NK-92 treated with Interleukin-12 subunit alpha and Interleukin-12 subunit beta, amount 100 ng/mL, for 24 hours (cell line): Measurements from ENCODE around the gene RAB11A.

Experiments used
- DNase-seq: peaks from one replicate; lab custom pipeline; 2025; lab: John Stamatoyannopoulos, UW

The RAB11A gene

GRCh38 chr15:65885668-65886218 lies 16.5 kb downstream of the RAB11A start:
- no peak for DNase-seq

- no peak for DNase-seq
These were observed 18.3 kb downstream of the RAB11A start for GRCh38 chr15:65887565-65887964.

- DNase-seq: no peak
These were observed 19.7 kb downstream of the RAB11A start for GRCh38 chr15:65888981-65889380.

- DNase-seq: no peak
These were observed 23.8 kb downstream of the RAB11A start for GRCh38 chr15:65893060-65893459.

GRCh38 chr15:65896236-65896635 lies 26.9 kb downstream of the RAB11A start:
- no peak for DNase-seq

GRCh38 chr15:65900488-65900887 lies 31.2 kb downstream of the RAB11A start:
- no peak for DNase-seq

GRCh38 chr15:65901336-65901735 lies 32.0 kb downstream of the RAB11A start:
- no peak for DNase-seq

GRCh38 chr15:65901836-65902235 lies 32.5 kb downstream of the RAB11A start:
- no peak for DNase-seq

GRCh38 chr15:65902373-65902772 lies 33.1 kb downstream of the RAB11A start:
- no peak for DNase-seq

- DNase-seq: no peak
These were observed 34.2 kb downstream of the RAB11A start for GRCh38 chr15:65903296-65904073.

GRCh38 chr15:65904301-65904700 lies 35.0 kb downstream of the RAB11A start:
- no peak for DNase-seq

- no peak for DNase-seq
These were observed 37.1 kb downstream of the RAB11A start for GRCh38 chr15:65906396-65906795.

GRCh38 chr15:65907661-65908060 lies 38.4 kb downstream of the RAB11A start:
- no peak for DNase-seq

GRCh38 chr15:65908876-65909275 lies 39.6 kb downstream of the RAB11A start:
- DNase-seq: no peak

- no peak for DNase-seq
These were observed 40.5 kb downstream of the RAB11A start for GRCh38 chr15:65909831-65910230.

- DNase-seq: no peak
These were observed 41.0 kb downstream of the RAB11A start for GRCh38 chr15:65910341-65910740.

GRCh38 chr15:65912235-65912634 lies 42.9 kb downstream of the RAB11A start:
- no peak for DNase-seq

- DNase-seq: no peak
These were observed 44.4 kb downstream of the RAB11A start for GRCh38 chr15:65913631-65914199.

- DNase-seq: no peak
These were observed 45.1 kb downstream of the RAB11A start for GRCh38 chr15:65914386-65914785.

- DNase-seq: no peak
These were observed 46.0 kb downstream of the RAB11A start for GRCh38 chr15:65914981-65915925.

- DNase-seq: no peak
These were observed 46.9 kb downstream of the RAB11A start for GRCh38 chr15:65916041-65916663.
